ENCODE results near the gene SIGLEC9.

SIGLEC9 gene

DNA sequence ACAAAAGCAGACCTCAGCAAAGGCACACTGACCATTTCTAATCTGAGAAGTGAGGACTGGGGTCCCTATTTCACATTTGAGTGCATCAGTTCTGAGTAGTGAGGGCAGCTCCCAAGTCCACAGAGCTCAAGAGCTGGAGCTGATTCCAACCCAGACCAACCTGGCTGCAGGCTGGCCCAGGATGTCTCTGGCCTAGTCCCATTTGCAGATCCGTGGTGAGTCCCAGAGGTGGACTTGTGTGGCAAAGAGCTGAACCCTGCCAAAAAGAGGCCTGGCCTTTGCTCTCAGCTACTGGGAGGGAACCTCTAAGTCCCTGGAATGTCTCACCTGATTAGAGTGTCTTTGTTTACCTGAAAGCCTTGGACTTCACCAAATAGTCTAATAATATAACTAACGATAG lies 32.0 kb downstream of the SIGLEC9 start:
- TF ChIP-seq, protein P1, sequence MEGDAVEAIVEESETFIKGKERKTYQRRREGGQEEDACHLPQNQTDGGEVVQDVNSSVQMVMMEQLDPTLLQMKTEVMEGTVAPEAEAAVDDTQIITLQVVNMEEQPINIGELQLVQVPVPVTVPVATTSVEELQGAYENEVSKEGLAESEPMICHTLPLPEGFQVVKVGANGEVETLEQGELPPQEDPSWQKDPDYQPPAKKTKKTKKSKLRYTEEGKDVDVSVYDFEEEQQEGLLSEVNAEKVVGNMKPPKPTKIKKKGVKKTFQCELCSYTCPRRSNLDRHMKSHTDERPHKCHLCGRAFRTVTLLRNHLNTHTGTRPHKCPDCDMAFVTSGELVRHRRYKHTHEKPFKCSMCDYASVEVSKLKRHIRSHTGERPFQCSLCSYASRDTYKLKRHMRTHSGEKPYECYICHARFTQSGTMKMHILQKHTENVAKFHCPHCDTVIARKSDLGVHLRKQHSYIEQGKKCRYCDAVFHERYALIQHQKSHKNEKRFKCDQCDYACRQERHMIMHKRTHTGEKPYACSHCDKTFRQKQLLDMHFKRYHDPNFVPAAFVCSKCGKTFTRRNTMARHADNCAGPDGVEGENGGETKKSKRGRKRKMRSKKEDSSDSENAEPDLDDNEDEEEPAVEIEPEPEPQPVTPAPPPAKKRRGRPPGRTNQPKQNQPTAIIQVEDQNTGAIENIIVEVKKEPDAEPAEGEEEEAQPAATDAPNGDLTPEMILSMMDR (IDR thresholded peaks at IDR 0.05; ENCODE audit: borderline replicate concordance, insufficient read depth, low read depth, low read length): no peak
- no peak overlapping the region for H3K4me3 ChIP-seq (ENCODE audit: low read depth, low read length)

DNA sequence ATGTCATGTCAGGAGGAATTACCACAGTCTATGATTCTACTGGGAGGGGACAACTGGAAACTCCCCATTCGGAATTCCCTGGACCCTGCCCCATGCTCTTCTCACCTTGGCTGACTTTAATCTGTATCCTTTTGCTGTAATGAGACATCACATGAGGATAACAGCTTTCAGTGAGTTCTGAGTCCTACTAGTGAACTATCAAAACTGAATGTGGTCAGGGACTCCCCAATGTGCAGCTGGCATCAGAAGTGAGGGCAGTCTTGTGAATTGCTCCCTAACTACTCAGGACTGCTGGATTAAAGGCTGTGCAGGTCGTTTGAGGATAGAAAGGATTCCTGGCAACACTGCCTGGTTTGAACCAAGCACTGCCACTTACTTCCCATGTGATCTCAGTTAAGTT lies 32.6 kb downstream of the SIGLEC9 start:
- TF ChIP-seq, protein P1 (IDR thresholded peaks at IDR 0.05; ENCODE audit: borderline replicate concordance, insufficient read depth, low read depth, low read length): no peak
- H3K4me3 ChIP-seq (ENCODE audit: low read depth, low read length): no peak overlapping the region

DNA sequence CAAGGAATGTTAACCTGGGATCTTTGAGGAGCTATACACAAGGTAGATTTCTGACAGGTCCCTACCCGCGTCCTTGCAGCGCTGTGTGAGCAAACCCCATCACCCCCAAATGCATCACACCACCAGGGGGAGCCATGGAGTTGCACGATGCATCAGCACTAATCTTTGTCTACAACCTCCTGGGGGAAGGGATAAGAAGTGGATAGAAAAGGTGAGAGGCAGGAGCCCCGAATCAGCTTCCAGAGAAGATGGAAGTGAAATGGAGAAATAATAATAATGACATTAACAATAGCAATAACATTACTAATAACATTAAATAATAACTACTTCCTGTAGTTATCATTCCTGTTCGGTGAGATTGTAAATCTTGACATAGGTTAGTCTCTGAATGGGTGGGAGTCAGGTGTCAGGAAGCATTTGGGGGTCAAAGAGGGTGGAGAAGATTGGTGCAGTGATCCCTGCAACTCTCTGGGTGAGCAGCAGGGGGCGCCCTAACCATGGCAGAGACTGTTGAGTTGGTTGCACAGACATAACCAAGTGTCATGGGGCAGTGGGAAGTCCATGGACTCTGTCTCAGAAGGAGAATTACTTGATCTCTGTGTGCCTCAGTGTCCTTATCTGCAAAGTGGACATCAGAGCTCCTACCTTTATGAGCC lies 33.9 kb downstream of the SIGLEC9 start:
- TF ChIP-seq, protein P1 (IDR thresholded peaks at IDR 0.05; ENCODE audit: borderline replicate concordance, insufficient read depth, low read depth, low read length): peak; percentile 88
- no peak overlapping the region for H3K4me3 ChIP-seq (ENCODE audit: low read depth, low read length)

DNA sequence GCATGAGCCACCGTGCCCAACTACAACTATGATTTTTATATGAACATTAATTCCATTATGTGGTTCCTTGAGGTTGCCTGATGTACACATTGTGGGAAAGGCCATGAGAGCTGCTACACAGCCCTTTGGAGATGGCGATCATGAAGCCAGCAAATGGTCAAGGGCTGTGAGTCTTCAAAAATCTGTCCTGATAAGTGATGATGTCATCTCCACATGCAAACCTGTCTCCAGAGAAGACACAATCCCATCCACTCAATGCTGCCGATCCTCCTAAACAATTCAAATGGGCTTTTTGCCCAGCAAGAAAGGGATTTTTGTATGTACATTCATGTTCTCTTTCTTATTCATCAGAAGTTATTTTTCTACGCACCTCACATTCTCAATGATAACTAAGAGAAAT lies 35.0 kb downstream of the SIGLEC9 start:
- H3K4me3 ChIP-seq (ENCODE audit: low read depth, low read length): no peak overlapping the region
- TF ChIP-seq, protein P1 (IDR thresholded peaks at IDR 0.05; ENCODE audit: borderline replicate concordance, insufficient read depth, low read depth, low read length): no peak

DNA sequence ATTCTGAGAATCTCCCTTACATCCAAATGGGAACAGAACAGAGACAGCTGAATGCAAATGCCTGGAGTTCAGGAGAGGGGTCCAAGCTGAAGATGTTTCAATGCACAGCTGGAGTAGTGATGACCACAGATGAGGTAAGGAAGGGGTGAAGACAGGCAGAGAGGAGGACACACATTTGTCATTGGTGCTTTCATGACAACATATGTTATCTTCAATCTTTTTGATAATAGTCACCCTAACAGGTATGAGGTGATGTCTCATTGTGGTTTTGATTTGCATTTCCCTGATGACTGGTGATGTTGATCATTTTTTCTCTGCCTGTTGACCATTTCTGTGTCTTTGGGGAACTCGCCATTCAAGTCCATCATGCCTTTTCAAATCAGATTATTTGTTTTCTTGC lies 36.6 kb downstream of the SIGLEC9 start:
- TF ChIP-seq, protein P1 (IDR thresholded peaks at IDR 0.05; ENCODE audit: borderline replicate concordance, insufficient read depth, low read depth, low read length): no peak
- H3K4me3 ChIP-seq (ENCODE audit: low read depth, low read length): no peak overlapping the region

DNA sequence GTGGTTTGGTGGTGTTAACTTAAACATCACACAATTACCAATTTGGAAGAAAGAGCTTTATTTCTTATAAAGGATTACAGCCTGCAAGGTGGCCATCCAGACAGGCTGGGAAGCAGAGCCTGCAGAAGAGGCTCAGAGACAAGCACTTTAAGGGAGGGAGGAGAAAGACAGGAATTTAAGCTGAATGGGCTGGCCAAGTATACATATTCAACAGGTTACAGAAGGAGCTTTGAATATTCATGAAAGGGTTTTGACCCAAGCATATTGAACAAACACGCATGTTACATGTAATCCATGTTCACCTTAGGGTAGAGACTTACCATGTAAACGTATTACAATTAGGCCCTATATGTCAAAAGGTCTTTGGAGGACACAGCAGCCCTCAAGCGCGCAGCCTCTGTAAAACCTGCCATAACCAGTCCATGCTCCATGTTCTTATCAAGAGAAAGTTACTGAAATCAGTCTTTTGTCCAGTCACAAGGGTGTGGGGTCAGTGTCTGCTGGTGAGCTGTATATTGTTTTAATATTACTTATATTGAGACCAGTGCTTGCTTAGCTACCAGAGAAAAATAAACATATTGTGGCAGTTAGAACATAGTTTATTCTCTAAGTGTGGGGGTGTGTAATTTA lies 37.3 kb downstream of the SIGLEC9 start:
- H3K4me3 ChIP-seq (ENCODE audit: low read depth, low read length): no peak overlapping the region

More for the DNA sequence above, 37.3 kb downstream of the SIGLEC9 start:
- TF ChIP-seq, protein P1 (IDR thresholded peaks at IDR 0.05; ENCODE audit: borderline replicate concordance, insufficient read depth, low read depth, low read length): no peak

Measured in GM12875 (cell line).